Panc1 (cell line): ENCODE data around the gene LACTBL1.

ENCODE experiments used
- POLR2AphosphoS5 ChIP-seq: IDR thresholded peaks from 2 replicates; pipeline ENCODE4 v1.6.1; 2012; ENCODE audit warnings: mild to moderate bottlenecking, low read depth, low read length, moderate library complexity
- TF ChIP-seq, protein P1 (sequence below): fragments of 450-650 bp; IDR thresholded peaks from 2 replicates; pipeline ENCODE4 v1.5.1; 2017; ENCODE audit warnings: mild to moderate bottlenecking

DNA sequence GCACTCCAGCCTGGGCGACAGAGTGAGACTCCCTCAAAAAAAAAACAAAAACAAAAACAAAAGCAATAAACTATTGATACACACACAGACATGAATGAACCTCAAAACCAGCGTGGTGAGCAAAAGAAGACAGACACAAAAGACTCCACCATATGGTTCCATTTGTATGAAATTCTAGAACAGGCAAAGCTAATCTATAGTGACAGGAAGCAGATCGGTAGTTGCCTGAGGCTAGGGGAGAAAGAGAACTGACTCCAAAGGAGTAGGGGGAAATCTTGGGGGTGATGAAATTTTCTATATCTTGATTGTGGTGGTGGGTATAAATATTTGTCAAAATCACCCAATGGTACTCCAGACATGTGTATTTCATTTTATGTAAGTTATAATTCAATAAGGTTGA, 20.9 kb downstream of the LACTBL1 start:
- TF ChIP-seq, protein P1, sequence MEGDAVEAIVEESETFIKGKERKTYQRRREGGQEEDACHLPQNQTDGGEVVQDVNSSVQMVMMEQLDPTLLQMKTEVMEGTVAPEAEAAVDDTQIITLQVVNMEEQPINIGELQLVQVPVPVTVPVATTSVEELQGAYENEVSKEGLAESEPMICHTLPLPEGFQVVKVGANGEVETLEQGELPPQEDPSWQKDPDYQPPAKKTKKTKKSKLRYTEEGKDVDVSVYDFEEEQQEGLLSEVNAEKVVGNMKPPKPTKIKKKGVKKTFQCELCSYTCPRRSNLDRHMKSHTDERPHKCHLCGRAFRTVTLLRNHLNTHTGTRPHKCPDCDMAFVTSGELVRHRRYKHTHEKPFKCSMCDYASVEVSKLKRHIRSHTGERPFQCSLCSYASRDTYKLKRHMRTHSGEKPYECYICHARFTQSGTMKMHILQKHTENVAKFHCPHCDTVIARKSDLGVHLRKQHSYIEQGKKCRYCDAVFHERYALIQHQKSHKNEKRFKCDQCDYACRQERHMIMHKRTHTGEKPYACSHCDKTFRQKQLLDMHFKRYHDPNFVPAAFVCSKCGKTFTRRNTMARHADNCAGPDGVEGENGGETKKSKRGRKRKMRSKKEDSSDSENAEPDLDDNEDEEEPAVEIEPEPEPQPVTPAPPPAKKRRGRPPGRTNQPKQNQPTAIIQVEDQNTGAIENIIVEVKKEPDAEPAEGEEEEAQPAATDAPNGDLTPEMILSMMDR: no peak
- no peak for TF ChIP-seq POLR2AphosphoS5
